HG03097 (cell line): ENCODE measurements around the gene SLC35E1.

Experiments
- ATAC-seq: cut with Tn5 transposase; IDR thresholded peaks from one replicate; pipeline ENCODE4 v1.9.1; 2021; ENCODE audit not compliant: unreplicated experiment, low FRiP score

Gene SLC35E1

DNA sequence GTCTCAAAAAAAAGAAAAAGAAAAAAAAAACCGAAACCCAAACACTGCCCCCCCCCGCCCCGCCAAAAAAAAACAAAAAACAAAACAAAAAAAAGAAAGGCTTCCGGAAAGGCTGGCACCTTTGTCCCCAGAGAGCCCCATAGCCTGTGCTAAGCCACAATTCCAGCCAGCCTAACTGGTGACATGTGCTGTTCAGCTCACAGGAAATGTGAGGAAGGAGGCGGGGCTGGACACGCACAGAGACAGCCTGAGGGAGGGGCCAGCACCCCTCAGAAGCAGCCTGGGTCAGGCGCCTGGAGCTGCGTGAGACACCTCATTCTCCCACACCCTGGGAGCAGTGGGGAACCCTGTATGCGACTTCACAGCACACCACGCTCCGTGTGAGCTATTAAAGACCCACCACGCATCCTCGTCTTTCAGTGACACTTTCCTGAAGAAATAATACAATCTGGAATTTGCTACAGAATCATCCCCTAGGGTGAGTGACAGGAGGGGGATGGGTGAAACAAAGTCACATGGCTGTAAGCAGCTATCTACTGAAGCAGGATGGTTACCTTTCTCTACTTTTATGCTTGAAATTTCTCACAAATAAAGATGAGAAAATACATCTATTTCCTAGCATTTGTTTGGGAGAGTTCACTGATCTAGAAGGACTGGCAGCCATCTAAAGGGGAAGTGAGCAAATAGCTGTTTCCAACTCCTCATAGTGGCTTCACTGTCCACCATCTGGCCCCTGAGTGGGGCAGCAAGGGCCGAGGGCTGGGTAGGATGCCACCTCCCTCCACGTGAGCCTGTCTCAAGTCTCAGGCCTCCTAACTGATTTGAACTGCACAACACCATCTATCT is 12.3 kb upstream of the SLC35E1 start:
- ATAC-seq = peak; percentile 35

GRCh38 chr19:16582486-16583261 is 10.5 kb upstream of the SLC35E1 start:
- ATAC-seq = no peak

- no peak for ATAC-seq
These were observed 9.7 kb upstream of the SLC35E1 start for GRCh38 chr19:16581971-16582343.

DNA sequence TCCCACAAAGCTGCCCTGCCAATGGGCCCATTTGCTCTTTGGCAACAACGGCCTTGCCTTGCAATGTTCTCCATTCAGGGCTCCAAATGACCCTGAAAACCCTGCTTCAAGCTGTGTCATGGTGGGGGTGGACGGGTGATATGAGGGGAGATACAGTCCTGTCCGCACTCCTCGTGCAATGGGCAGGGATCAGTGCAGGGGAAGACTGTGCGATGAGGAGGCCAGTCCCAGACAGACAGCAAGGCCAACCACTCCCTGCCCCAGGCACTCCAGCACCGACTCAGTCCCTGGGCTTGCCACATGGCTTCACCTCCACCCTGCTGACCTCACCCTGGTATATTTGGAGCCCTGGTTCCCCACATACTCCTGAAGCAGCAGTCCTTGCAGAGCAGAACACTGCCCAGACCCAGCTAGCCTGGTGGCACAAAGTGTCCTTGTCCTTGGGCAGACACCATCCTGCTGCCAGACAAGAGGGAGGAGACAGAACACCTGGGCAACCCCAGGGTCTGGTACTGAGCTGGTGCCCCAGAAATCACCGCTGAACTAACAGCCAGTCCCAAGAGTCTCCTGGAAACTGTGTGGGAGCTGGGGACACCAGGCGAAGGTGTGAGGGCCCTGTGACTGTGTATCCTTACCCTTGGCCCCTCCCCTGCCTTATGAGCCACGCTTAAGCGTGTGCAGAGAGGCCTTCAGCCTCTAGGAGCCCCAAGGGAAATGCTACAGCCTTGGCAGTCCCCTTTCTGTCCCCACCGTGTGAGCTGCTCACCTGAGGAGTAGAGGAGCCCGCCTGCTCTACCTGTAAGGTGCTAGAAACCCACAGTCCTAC is 9.1 kb upstream of the SLC35E1 start:
- no peak for ATAC-seq

- no peak for ATAC-seq
These were observed 7.2 kb upstream of the SLC35E1 start for GRCh38 chr19:16579381-16579780.

GRCh38 chr19:16577531-16577985 is 5.3 kb upstream of the SLC35E1 start:
- ATAC-seq = no peak

DNA sequence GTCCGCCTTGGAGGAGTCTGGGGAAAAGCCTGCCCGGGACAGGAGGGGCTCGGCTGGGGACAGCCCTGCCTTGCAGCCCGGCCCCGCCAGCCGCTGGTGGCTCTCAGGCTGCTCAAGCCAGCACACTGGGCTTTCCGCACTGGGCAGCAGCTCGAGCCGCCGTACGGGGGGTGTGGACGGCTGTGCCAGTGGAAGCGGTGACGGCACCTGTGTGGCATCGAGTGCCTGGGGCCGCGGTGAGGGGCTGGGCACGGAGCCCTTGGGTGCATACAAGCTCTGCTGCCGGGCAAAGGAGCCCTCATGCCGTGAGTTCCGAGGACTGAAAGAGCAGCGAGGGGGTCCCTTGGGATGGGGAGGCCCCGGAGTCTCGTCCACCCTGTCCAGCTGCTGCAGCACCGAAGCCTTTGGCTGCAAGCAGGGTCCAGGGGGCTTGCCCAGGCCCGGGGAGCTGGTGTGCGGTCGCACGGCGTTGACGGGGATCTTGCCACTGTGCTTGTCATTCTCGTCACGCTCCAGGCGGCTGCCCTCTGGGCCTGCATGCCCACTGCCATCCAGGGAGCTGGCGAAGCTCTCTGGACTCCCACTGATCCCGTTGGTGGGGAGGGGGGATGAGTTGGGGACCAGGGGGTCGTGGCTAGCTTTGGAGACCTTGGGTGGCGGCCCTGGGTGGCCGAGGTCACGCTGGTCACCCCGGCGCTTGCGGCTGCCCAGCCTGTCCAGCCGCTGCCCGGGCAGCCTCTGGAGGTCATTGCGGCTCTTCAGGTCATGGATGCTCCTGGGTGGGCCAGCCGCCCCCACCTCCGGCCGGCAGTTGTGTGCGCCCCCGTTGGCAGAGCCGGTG is 4.7 kb upstream of the SLC35E1 start:
- ATAC-seq = no peak

- no peak for ATAC-seq
These were observed 3.9 kb upstream of the SLC35E1 start for GRCh38 chr19:16575861-16576689.

GRCh38 chr19:16575282-16575681 is 3.1 kb upstream of the SLC35E1 start:
- ATAC-seq = no peak

- no peak for ATAC-seq
These were observed 1.7 kb upstream of the SLC35E1 start for GRCh38 chr19:16573925-16574324.

- ATAC-seq = no peak
These were observed 1.1 kb upstream of the SLC35E1 start for GRCh38 chr19:16573296-16573695.

DNA sequence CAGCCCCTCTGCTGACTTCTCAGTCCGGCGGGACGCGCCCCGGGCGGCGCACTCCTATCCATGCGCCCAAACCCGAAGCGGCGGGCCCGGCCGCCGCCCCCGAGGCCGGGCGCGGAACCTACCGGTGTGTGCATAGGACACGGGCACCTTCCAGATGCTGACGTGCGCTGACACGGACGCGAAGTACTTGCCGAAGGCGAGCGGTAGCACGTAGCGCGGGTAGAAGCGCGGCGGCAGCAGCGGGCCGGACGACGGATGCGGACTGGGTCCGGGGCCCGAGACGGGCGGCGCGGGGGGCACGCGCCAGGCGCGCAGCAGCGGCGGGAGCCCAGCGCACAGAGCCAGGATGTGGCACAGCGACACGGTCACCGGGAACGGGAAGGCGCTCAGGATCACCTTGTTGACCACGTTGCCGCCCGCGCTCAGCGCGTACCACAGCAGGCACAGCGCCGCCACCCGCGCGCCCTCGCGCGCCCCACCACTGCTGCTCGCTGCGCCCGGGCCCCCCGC is 338 bp downstream of the SLC35E1 start:
- ATAC-seq = peak; percentile 22

GRCh38 chr19:16571283-16571682 is 932 bp downstream of the SLC35E1 start:
- ATAC-seq = no peak

GRCh38 chr19:16569609-16570320 is 2.5 kb downstream of the SLC35E1 start:
- ATAC-seq = no peak

DNA sequence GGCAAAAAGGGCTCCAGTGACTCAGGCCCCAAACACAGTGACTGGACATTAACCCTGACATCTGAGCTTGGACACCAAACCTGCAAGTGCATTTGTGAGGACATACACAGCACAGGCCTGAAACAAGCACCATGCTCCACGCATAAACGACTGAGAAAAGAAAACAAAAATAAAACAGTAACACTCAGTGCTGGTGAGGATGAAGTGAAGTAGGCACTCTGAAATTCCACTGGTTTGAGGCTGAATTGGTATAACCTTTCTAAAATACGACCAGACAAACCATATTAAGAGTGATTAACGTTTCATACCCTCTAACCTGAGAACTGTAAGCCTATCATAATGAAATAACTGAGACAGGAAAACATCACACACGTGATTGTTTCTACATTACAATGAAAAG is 5.5 kb downstream of the SLC35E1 start:
- ATAC-seq = no peak

DNA sequence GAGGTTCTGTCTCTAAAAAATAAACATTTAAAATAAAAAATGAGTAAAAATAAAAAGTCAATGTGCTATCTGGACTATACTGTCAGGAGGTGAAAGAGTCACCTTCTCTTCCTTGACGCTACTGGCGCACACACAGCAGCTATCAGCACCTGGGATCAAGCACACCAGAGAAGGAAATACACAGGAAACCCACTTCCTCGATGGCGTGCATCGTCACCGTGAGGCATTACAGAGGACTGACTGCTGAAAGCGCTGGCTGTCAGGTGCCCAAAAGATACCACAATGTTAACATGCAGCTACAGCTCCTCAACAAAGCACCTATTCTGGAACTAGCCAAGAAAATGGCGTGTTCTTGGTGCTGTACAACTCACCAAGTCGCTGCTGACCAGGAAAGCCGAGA is 6.1 kb downstream of the SLC35E1 start:
- ATAC-seq = no peak

- no peak for ATAC-seq
These were observed 7.4 kb downstream of the SLC35E1 start for GRCh38 chr19:16564842-16565241.

GRCh38 chr19:16562608-16563025 is 9.6 kb downstream of the SLC35E1 start:
- ATAC-seq = no peak
